CD4-positive, alpha-beta T cell treated with Interleukin-4 for 1 hour (primary cell): Measurements from ENCODE around the gene NEK7.

Experiments
- DNase-seq, 2 donors: peaks; one replicate each; pipeline ENCODE4 v3.0.0-alpha.2; 2020 to 2022

The NEK7 gene

GRCh38 chr1:198147216-198147615 is 9.6 kb upstream of the NEK7 start:
- DNase-seq = no peak

- no peak for DNase-seq
Observed at GRCh38 chr1:198150369-198150768, 6.4 kb upstream of the NEK7 start.

- no peak for DNase-seq
Observed at GRCh38 chr1:198151688-198152087, 5.1 kb upstream of the NEK7 start.

DNA sequence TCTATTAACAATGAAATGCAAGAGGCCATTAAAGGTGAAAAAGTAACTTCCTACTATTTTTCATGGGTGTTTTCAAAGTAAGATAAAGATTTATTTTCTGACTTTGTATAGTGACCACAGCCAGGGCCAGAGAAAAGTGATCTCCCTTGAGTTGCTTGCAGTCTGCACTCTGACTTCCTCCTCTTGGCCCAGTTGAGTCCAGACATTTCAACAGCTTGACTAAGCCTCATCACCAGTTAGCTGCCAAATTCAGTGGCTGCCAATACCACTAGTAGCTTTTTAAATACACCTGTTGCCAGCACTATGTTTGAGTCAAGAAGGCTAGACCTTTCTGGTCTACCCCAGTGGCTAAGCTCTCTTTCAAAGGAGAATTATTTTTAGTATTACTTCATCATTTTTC is 3.7 kb upstream of the NEK7 start:
- no peak for DNase-seq

GRCh38 chr1:198153804-198154203 is 3.0 kb upstream of the NEK7 start:
- DNase-seq = no peak

- no peak for DNase-seq
Observed at GRCh38 chr1:198155253-198155652, 1.5 kb upstream of the NEK7 start.

GRCh38 chr1:198156111-198156744 is 570 bp upstream of the NEK7 start:
- DNase-seq = peak; percentile 78 to 84

GRCh38 chr1:198157241-198157846 is 546 bp downstream of the NEK7 start:
- peak; percentile 85 for DNase-seq

DNA sequence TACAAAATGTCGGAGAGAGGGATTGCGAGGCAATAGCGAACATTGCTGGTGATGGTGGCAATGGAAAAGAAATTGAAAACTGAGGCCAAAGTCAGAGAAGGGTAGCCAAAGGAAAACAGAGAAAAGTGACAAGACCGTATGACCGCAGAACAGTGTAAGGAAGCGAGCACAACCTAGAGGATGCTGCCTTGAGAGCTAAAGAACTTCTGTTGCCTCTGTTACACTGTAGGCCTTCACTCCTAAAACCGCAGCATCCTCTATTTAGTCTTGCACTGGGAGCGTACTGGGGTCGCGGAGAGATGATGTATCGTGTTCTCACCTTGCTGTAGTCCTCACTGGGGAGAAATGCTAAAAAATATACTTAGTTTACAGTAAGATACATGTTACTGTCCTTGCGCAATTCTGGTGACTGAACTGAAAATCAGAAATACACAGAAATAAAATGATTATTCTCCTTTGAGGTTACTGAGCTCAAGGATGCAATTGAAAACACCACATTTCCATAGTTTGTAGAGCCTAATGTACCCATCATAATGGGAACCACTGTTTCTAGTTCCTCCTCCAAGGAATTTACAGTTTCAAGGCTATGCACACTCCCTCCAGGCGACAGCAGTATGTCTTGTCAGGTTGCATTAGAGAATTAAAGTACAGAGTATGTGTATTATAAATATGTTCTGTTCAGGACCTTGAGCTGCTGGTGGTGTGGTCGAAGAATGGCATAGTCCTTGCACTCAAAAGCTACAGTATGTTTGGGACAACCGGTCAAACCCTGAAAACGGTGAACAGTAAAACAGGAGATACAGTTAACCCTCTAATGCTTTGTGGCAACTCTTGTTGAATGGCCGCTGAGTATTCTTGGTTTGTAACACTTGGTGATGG is 1.3 kb downstream of the NEK7 start:
- DNase-seq = peak in 1 of 2 donors; percentile 49

DNA sequence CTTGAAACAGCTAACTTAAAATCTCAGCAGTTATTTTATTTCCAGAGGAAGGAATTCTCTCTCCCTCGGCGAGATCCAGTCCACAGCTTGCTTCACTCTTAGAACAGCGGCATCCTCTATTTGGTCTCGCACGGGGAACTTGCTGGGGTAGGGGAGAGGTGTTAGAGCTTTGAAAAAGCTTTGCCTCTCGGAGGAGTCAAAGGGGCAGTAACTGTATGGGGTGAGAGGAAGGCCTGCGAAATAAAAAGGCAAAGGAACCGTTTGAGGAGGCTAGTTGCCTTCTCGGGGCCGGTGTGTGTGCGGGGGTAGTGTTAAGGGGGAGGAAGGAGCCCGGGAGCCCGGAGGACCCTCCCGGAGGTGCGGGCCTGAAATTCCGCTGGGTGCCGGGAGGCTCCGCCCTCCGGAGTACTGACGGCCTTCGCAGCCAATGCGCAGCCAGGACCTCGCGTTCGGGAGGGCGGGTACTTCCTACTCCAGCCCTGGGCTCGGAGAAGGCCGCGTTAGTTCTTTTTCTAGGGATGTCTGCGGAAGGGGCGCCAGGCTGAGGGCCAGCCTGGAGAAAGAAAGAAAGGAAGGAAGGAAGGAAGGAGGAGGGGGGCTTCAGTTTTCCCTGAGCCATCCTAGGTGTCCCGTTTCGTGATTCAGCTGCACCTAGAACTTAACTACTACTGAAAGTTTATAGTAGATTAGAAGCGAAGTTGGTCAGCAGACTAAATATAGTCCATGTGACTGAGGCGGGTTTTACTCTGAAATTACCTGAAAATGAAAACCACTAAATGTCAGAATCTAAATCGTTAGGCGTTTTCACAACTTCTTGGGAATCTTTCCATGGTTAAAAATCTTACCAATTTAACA is 2.2 kb downstream of the NEK7 start:
- DNase-seq = peak; percentile 83 to 85

- DNase-seq = no peak
Observed at GRCh38 chr1:198160222-198160621, 3.4 kb downstream of the NEK7 start.

GRCh38 chr1:198160946-198161614 is 4.3 kb downstream of the NEK7 start:
- DNase-seq = no peak

- no peak for DNase-seq
Observed at GRCh38 chr1:198161718-198162090, 4.9 kb downstream of the NEK7 start.

- DNase-seq = peak in 1 of 2 donors; percentile 28
Observed at GRCh38 chr1:198162091-198162767, 5.4 kb downstream of the NEK7 start.

DNA sequence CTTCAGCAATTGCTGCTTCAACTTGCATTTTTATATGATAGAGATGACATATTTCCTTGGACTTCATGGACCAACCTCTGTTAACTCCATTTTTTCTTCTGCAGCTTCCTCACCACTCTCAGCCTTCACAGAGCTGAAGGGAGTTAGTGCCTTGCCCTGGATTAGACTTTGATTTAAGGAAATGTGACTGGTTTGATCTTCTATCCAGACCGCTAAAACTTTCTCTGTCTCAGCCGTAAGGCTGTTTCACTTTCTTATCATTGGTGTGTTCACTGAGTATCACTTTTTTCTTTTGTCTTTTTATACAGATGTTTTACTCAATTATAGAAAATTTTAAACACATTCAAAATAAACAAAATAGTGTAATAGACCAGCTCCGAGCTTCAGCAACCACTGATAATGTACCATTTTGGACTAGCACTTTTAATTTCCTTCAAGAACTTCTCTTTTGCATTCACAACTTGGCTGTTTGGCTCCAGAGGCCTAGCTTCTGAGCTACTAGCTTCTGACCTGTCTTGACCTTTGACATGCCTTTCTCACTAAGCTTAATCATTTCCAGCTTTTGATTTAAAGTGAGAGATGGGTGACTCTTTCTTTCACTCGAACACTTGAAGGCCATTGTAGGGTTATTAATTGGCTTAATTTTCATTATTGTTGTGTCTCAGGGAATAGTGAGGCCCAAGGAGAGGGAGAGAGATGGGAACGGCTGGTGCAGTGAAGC is 9.3 kb downstream of the NEK7 start:
- peak in 1 of 2 donors; percentile 61 for DNase-seq

DNA sequence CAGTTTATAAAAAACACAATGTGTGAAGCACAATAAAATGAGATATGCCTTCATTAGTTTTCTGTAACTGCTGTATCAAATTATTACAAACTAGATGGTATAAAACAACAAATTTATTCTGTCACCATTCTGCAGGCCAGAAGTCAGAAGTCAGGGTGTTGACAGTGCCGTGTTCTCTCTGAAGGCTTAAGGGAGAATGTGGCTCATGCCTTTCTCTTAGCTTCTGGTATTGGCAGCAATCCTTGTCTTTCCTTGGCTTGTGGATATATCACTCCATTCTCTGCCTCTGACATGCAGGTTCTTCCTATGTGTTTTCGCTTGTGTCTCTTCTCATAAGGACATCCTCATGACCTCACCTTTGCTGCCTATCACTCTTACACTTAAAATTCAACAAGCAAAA is 10.1 kb downstream of the NEK7 start:
- no peak for DNase-seq

GRCh38 chr1:198167436-198167934 is 10.7 kb downstream of the NEK7 start:
- DNase-seq = peak in 1 of 2 donors; percentile 73

DNA sequence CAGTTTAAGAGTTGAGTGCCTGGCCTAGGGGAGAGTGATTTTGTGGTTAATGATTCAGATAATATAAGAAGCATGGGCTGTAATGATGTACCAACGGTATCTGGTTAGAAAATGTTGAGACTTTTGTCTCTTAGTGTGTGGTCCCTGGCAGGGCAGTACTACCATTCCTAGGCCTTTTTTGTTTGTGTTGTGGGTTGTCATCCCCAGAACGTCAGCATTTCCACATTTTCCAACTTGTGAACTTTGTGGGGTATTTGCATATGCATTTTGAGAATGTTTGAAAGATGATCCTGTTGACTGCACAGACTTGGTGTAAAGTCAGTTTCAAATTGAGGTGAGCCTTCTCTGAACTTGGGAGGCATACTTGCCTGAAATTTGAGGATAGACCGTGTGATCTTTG is 11.4 kb downstream of the NEK7 start:
- DNase-seq = no peak

DNA sequence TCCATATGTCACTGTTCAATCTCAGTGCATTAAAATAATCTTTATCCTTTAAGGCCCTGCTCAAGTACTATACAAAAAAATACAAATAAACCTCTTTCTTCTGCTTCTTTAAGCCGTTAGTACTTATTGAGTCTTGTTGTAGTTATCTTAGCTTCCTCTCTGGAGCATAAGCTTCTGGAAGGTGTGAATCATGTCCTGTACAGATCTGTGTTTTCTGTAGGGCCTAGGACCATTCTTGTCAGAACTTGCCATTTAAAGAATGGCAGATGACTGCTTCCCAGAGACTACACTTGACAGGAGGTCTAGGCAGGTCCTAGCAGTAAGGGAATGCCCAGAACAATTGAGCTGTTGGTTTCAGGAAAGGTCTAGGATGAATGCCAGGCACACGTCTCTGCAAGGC is 12.9 kb downstream of the NEK7 start:
- DNase-seq = no peak

GRCh38 chr1:198171667-198172540 is 15.1 kb downstream of the NEK7 start:
- DNase-seq = no peak
